HepG2 (cell line): Measurements from ENCODE around the gene TTC39B. TPM values are rescaled to one million over a fixed set of nuclear protein-coding genes. Genes with fewer than 3 reads are reported as not detected.

Source experiments
- ATAC-seq: fragments of 200-7000 bp; cut with Tn5 transposase; 3 replicates; pipeline ENCODE4 v1.9.1; 2020; ENCODE audit warnings: mild to moderate bottlenecking, moderate library complexity
- BruUV-seq: library from RNA; stranded (reverse); fragments of 400-500 nt; replicated peaks from 2 replicates; lab custom pipeline; 2021; lab: Mats Ljungman, UMichigan
- CTCF ChIA-PET: fragments of 300-600 bp; formaldehyde crosslinking; extraction: SDS; loops from one replicate; lab custom pipeline; 2021; ENCODE audit warnings: low total read pairs, inconsistent platforms, low intra/inter-chr PET ratio; lab: Yijun Ruan, JAX
- POLR2A ChIA-PET: fragments of 350-600 bp; sonication (Branson Sonifier 250); formaldehyde crosslinking; loops from one replicate; lab custom pipeline; 2020; ENCODE audit warnings: antibody characterized with exemption, inconsistent platforms; lab: Yijun Ruan, JAX
- DNase-seq: peaks from one replicate; pipeline ENCODE4 v3.0.0-alpha.2; 2015; ENCODE audit warnings: low spot score
- FAIRE-seq: peaks from 3 replicates; lab custom pipeline; 2011; peaks lifted over from hg19 to GRCh38; lab: Jason Lieb, UNC
- H2AFZ ChIP-seq: one replicate; pipeline ENCODE4 v1.6.1; 2011; ENCODE audit warnings: low read length, inconsistent platforms
- H3K27ac ChIP-seq: fragments of 300-600 bp; 3 replicates; pipeline ENCODE4 v1.8.0; 2011; ENCODE audit warnings: mixed run types, mild to moderate bottlenecking, mixed read lengths, low read length, inconsistent platforms; ENCODE audit not compliant: insufficient read depth; ENCODE audit errors: extremely low read length
- H3K27me3 ChIP-seq, 2 experiments: fragments of 200-600 bp in 1 of 2; 2 replicates in 1 of 2; 3 replicates in 1 of 2; pipeline versions ENCODE4 v1.6.0 to v1.8.0; 2011; ENCODE audit warnings: low read length in 2 of 2, mild to moderate bottlenecking in 2 of 2, moderate library complexity in 2 of 2, inconsistent platforms in 1 of 2; ENCODE audit not compliant: insufficient read depth in 2 of 2, control insufficient read depth in 1 of 2
- H3K36me3 ChIP-seq, 2 experiments: fragments of 200-600 bp in 1 of 2; replicated peaks in 1 of 2; 2 replicates in 1 of 2; 3 replicates in 1 of 2; pipeline versions ENCODE4 v1.5.1 to v1.8.0; 2011; ENCODE audit warnings: low read length in 2 of 2, inconsistent platforms in 1 of 2; ENCODE audit not compliant: insufficient read depth in 2 of 2, control insufficient read depth in 1 of 2
- H3K4me1 ChIP-seq: 2 replicates; pipeline ENCODE4 v1.5.1; 2012; ENCODE audit warnings: low read length, inconsistent platforms; ENCODE audit not compliant: insufficient read depth
- H3K4me2 ChIP-seq: 2 replicates; pipeline ENCODE4 v1.6.0; 2011; ENCODE audit warnings: low read depth, low read length, inconsistent platforms
- H3K4me3 ChIP-seq, 3 experiments: fragments of 200-600 bp in 1 of 3; sonication (generic), shearing (Covaris generic) in 1 of 3; replicated peaks in 1 of 3; 2 replicates each; pipeline ENCODE4 v1.5.1; 2011 to 2016; ENCODE audit warnings: low read length in 3 of 3, inconsistent platforms in 2 of 3, low read depth in 2 of 3, mild to moderate bottlenecking in 2 of 3, control low read depth in 1 of 3, mixed read lengths in 1 of 3; ENCODE audit not compliant: insufficient read depth in 1 of 3
- H3K79me2 ChIP-seq: one replicate; pipeline ENCODE4 v1.6.1; 2011; ENCODE audit warnings: low read length, inconsistent platforms; ENCODE audit not compliant: insufficient read depth
- H3K9ac ChIP-seq: 2 replicates; pipeline ENCODE4 v1.6.0; 2011; ENCODE audit warnings: mild to moderate bottlenecking, low read depth, low read length, inconsistent platforms; ENCODE audit not compliant: insufficient read depth
- H3K9me3 ChIP-seq: 2 replicates; pipeline ENCODE4 v1.5.1; 2012; ENCODE audit warnings: mild to moderate bottlenecking, low read length
- H4K20me1 ChIP-seq: 2 replicates; pipeline ENCODE4 v1.6.0; 2011; ENCODE audit warnings: inconsistent platforms, mild to moderate bottlenecking, low read length, moderate library complexity; ENCODE audit not compliant: insufficient read depth
- AKAP8 ChIP-seq: sonication (generic); formaldehyde crosslinking; IDR thresholded peaks from 2 replicates; pipeline ENCODE4 v1.5.1; 2020; ENCODE audit warnings: mild to moderate bottlenecking, missing genetic modification reagents
- ARID3A ChIP-seq: IDR thresholded peaks from 2 replicates; pipeline ENCODE4 v1.6.1; 2012; ENCODE audit warnings: low read depth, low read length, improper control_type of control experiment
- ATF3 ChIP-seq: sonication (generic); formaldehyde crosslinking; IDR thresholded peaks from 2 replicates; pipeline ENCODE4 v1.4.0; 2020; ENCODE audit warnings: missing genetic modification reagents
- CBX2 ChIP-seq, 2 experiments: fragments of 200-600 bp in 1 of 2; sonication (generic); formaldehyde crosslinking in 1 of 2; IDR thresholded peaks; 2 replicates each; pipeline versions ENCODE4 v1.7.0 to v1.8.1; 2018 to 2022; ENCODE audit warnings: low read depth in 2 of 2, low read length in 1 of 2, mild to moderate bottlenecking in 1 of 2, missing genetic modification reagents in 1 of 2
- DNMT3B ChIP-seq: conservative IDR thresholded peaks from 2 replicates; pipeline ENCODE4 v1.6.1; 2016; ENCODE audit warnings: missing biosample characterization, control low read depth
- ISX ChIP-seq: sonication (generic); formaldehyde crosslinking; conservative IDR thresholded peaks from 2 replicates; pipeline ENCODE4 v1.5.0; 2020; ENCODE audit warnings: missing genetic modification reagents
- KAT2B ChIP-seq: fragments of 150-350 bp; IDR thresholded peaks from 2 replicates; pipeline ENCODE4 v1.6.1; 2014; ENCODE audit warnings: low read depth, low read length, borderline replicate concordance
- MYNN ChIP-seq: sonication (generic); formaldehyde crosslinking; IDR thresholded peaks from 2 replicates; pipeline ENCODE4 v1.4.0; 2020; ENCODE audit warnings: mild to moderate bottlenecking, low read depth, missing genetic modification reagents
- SNAPC5 ChIP-seq: sonication (generic); formaldehyde crosslinking; IDR thresholded peaks from 2 replicates; pipeline ENCODE4 v1.8.1; 2023; ENCODE audit warnings: mild to moderate bottlenecking, missing genetic modification reagents, borderline replicate concordance
- TARDBP ChIP-seq: sonication (generic); formaldehyde crosslinking; IDR thresholded peaks from 2 replicates; pipeline ENCODE4 v1.8.0; 2022; ENCODE audit warnings: mild to moderate bottlenecking, missing genetic modification reagents
- ZFP37 ChIP-seq: sonication (generic); formaldehyde crosslinking; IDR thresholded peaks from 2 replicates; pipeline ENCODE4 v1.4.0; 2020; ENCODE audit warnings: missing genetic modification reagents, borderline replicate concordance
- ZMYM4 ChIP-seq: sonication (generic); formaldehyde crosslinking; IDR thresholded peaks from 2 replicates; pipeline ENCODE4 v1.8.1; 2023; ENCODE audit warnings: mild to moderate bottlenecking, missing genetic modification reagents
- ZNF572 ChIP-seq: sonication (generic); formaldehyde crosslinking; IDR thresholded peaks from 2 replicates; pipeline ENCODE4 v1.5.1; 2020; ENCODE audit warnings: mild to moderate bottlenecking, missing genetic modification reagents
- ZNF749 ChIP-seq: sonication (generic); formaldehyde crosslinking; IDR thresholded peaks from 2 replicates; pipeline ENCODE4 v1.8.0; 2022; ENCODE audit warnings: mild to moderate bottlenecking, missing genetic modification reagents, moderate library complexity, borderline replicate concordance
- ZZZ3 ChIP-seq: sonication (generic); formaldehyde crosslinking; IDR thresholded peaks from 2 replicates; pipeline ENCODE4 v1.4.0; 2020; ENCODE audit warnings: missing genetic modification reagents, mild to moderate bottlenecking, borderline replicate concordance
- WGBS: methylation state at CpG from one replicate; pipeline ENCODE4 v1.1.6; 2017; ENCODE audit warnings: low lambda C conversion rate; 5-methylcytosine and 5-hydroxymethylcytosine counted together
- in situ Hi-C: cut with HindIII; loops from 2 replicates; pipeline ENCODE4 v1.10.0; 2017; ENCODE audit warnings: low pct_unique_long_range_greater_than_20kb; ENCODE audit not compliant: extremely low pct_ligation_motif_present
- intact Hi-C: fragments of 100-400 bp; cut with micrococcal nuclease; formaldehyde crosslinking; loops from one replicate; pipeline ENCODE4 v1.10.0; 2022; ENCODE audit not compliant: unreplicated experiment
- polyA plus RNA-seq, 8 experiments: library from polyadenylated mRNA; depleted of rRNA in 3 of 8; stranded (reverse) in 7 of 8; unstranded in 1 of 8; fragments of >200 nt; fragmentation: Illumina TruSeq in 4 of 8; extraction: Trizol in 4 of 8; gene quantifications; 2 replicates each; pipeline versions ENCODE4 v1.2.1 to v1.2.3, GENCODE V29; 2011 to 2016; ENCODE audit warnings: low read depth in 4 of 8, missing spikeins in 1 of 8, mixed read lengths in 1 of 8; ENCODE audit not compliant: insufficient read depth in 1 of 8
- total RNA-seq, 5 experiments: library from RNA; depleted of rRNA; stranded (reverse); fragments of >200 nt; fragmentation: Illumina TruSeq; extraction: Trizol; gene quantifications; 2 replicates each; pipeline ENCODE4 v1.2.3, GENCODE V29; 2016; ENCODE audit warnings: low read depth in 1 of 5

The TTC39B gene
- total and polyA plus RNA-seq, 2 of the 13 experiments (the other 11 are each of a cell fraction or from before 2014, with no cell fraction given), result 14.3 to 19.4 TPM

GRCh38 chr9:15157381-15157780 is 149.6 kb downstream of the TTC39B start:
- no peaks in the 10 kb centered on the region for H3K4me1 ChIP-seq
- in situ Hi-C loops, result no loop called here
- no TSS peak for BruUV-seq
- no peaks in the 10 kb centered on the region for H3K36me3 ChIP-seq
- TF ChIP-seq CBX2 (IDR thresholded peaks at IDR 0.05; ENCODE audit: low read depth, low read length) (no peak), CBX2 (CRISPR knock-in tag; IDR thresholded peaks at IDR 0.05; ENCODE audit: low read depth) (no peak), ARID3A (no peak), KAT2B (no peak)
- no peak overlapping the region for H3K9ac ChIP-seq
- H3K79me2 ChIP-seq, result no peaks in the 10 kb centered on the region
- H3K9me3 ChIP-seq, result no peaks in the 10 kb centered on the region
- no peaks in the 10 kb centered on the region for H4K20me1 ChIP-seq
- no peak overlapping the region for H2AFZ ChIP-seq
- H3K27ac ChIP-seq, result no peak overlapping the region
- no peak overlapping the region for H3K4me2 ChIP-seq
- H3K4me3 ChIP-seq, result no peak overlapping the region
- no peak for ATAC-seq
- intact Hi-C loops, result no loop called here
- FAIRE-seq, result no peak
- peaks cover 0 to 7% of the 10 kb centered on the region in 2 experiments; a peak in 1 of 5 replicates for H3K27me3 ChIP-seq
- CTCF ChIA-PET, result no interaction called here
- DNase-seq, result no peak
- 33% methylated on average over 4 of the region's 4 CpGs for WGBS
- POLR2A ChIA-PET, result no interaction called here

GRCh38 chr9:15156241-15156640 is 150.8 kb downstream of the TTC39B start:
- CTCF ChIA-PET, result no interaction called here
- Histone ChIP-seq H3K36me3 (no peaks in the 10 kb centered on the region), H3K4me2 (no peak overlapping the region), H2AFZ (no peak overlapping the region), H3K9me3 (no peaks in the 10 kb centered on the region), H3K4me1 (no peaks in the 10 kb centered on the region), H3K27me3 (peaks cover 0 to 15% of the 10 kb centered on the region in 2 experiments; a peak in 2 of 5 replicates), H3K79me2 (no peaks in the 10 kb centered on the region), H3K27ac (no peak overlapping the region), H4K20me1 (no peaks in the 10 kb centered on the region), H3K4me3 (no peak overlapping the region), H3K9ac (no peak overlapping the region)
- TF ChIP-seq ZNF749 (CRISPR knock-in tag) (no peak), ZNF572 (no peak), DNMT3B (no peak), ISX (CRISPR knock-in tag) (no peak), AKAP8 (CRISPR knock-in tag) (no peak), ZMYM4 (CRISPR knock-in tag) (no peak), TARDBP (CRISPR knock-in tag) (no peak), MYNN (CRISPR knock-in tag) (no peak), ZFP37 (no peak), ZZZ3 (no peak), SNAPC5 (CRISPR knock-in tag) (no peak), ATF3 (no peak)
- DNase-seq (no peak), ATAC-seq (no peak), FAIRE-seq (no peak)
- no TSS peak for BruUV-seq
- intact Hi-C loops (no loop called here), in situ Hi-C loops (no loop called here)
- POLR2A ChIA-PET, result no interaction called here
